Retina (tissue), 1 donor: ENCODE results near the gene PHACTR1.

ENCODE experiments used
- DNase-seq: peaks from one replicate; pipeline ENCODE4 v3.0.0-alpha.2; 2016

Gene PHACTR1

DNA sequence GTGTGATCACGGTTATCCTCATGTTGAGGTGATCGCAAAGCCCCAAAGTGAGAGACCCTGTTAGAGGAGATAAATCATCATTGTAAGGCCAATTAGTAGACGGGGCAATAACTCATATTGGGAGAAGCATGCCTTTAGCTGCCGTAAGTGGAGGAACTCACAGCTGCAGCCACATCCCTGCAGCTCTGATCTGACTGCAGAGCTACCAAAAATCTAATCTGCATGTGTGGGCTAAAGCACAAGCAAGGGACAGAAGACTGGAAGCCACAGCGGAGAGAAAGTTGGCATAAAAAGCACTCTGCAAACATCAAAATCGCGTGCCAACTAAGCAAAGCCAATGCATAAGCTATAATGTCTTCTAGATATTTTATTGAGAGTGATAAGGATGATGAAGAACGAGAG lies 532.0 kb downstream of the PHACTR1 start:
- DNase-seq, result no peak

DNA sequence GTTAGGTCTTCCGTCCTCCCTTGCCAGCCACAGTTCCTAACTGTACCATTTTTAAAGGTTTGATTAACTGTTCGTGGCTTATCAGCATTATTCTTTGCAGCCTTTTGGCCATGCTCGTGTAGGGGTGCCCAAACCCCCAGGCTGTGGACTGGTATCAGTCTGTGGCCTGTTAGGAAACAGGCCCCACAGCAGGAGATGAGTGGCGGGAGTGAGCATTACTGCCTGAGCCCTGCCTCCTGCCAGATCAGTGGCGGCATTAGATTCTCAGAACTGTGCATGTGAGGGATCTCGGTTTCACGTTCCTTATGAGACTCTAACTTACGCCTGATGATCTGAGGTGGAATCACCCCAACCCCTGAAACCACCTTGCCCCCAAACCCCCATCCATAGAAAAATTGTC lies 532.4 kb downstream of the PHACTR1 start:
- DNase-seq, result no peak

GRCh38 chr6:13249817-13250216 lies 533.2 kb downstream of the PHACTR1 start:
- no peak for DNase-seq

GRCh38 chr6:13250703-13251102 lies 534.1 kb downstream of the PHACTR1 start:
- DNase-seq, result no peak

- no peak for DNase-seq
These were observed 534.7 kb downstream of the PHACTR1 start for GRCh38 chr6:13251242-13251641.

DNA sequence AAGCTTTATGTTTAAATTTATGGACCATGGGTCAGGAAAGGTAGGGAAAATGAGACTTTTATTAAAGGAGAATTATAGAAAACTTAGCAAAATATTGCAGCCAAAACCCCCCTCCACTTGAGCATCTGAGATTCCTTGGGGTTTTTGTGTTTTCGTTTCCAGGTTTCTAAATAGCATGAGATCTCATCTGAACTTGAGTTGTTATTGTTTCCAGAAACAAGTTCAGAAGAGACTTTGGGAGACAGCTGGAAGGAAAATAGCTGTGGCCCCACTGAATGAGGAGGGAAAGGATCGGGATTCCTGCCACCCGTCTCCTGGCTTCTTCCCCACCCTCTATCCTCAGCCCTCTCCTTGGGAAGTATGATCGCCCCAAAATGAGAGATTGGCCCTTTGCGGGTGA lies 536.2 kb downstream of the PHACTR1 start:
- no peak for DNase-seq

DNA sequence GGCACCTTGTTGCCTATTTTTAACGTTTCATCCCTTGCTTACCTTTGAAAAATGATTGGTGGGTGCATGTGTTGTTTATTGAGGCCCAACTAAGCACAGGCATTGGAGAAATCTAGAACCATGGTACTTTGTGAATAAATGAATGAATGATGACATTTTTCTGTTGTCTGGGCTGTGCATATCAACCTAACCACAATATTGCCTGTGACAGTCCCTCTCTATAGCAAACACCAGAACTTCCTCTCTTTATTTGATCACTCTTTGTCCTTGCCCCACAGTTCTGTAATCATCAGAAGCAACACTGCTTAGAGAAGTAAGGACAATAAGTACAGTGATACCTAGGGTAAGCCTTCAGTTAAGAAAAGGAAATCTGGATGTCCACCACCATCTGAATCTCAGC lies 536.7 kb downstream of the PHACTR1 start:
- DNase-seq, result no peak

- DNase-seq, result no peak
These were observed 539.9 kb downstream of the PHACTR1 start for GRCh38 chr6:13256266-13257001.

DNA sequence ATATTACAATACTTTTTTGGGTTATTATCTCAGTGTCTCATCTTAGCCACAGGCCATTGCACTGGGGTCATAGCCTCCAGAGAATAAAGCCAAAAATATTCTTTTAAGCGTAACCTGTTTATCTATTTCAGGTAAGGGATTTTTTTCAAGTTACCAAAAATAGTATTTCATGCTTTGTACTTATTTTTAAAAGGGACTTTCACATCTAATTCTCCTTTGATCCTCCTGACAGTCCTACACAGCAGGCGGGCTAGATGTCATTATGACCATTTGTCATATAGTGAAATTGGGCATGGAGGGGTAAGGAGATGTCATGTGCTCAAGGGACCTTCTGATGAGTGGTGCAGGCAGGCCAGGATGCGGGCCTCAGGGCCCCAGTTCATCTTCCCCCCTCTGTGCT lies 542.8 kb downstream of the PHACTR1 start:
- DNase-seq, result peak; percentile 36

DNA sequence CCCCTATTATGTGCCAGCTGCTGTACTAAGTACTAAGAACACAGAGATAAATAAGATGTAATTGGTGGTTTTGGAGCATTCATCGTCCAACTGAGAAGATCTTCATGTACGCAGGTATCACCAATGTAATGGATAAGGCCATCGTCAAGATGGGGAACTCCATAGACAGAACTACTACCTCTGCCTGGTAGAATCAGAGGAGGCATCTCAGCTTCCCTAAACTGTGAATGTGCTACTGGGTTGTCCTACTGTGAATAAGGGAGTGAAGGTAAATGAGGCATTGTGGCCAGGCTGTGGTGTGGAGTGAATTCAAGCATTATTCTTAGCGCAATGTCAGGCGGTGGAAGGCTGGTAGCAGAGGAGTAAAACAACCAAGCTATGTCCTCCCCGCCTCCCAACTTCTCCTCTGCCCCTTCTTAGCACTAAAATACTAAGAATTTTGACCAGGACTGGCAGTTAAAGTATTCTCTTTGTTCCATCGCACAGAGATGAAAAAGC lies 543.6 kb downstream of the PHACTR1 start:
- DNase-seq, result no peak

GRCh38 chr6:13260831-13261230 lies 544.3 kb downstream of the PHACTR1 start:
- no peak for DNase-seq

- no peak for DNase-seq
These were observed 545.0 kb downstream of the PHACTR1 start for GRCh38 chr6:13261464-13261994.

- no peak for DNase-seq
These were observed 546.0 kb downstream of the PHACTR1 start for GRCh38 chr6:13262302-13263230.

GRCh38 chr6:13263669-13264068 lies 547.1 kb downstream of the PHACTR1 start:
- DNase-seq, result no peak

- DNase-seq, result no peak
These were observed 550.6 kb downstream of the PHACTR1 start for GRCh38 chr6:13267142-13267651.

- peak; percentile 48 for DNase-seq
These were observed 552.4 kb downstream of the PHACTR1 start for GRCh38 chr6:13268913-13269518.

GRCh38 chr6:13272131-13273046 lies 555.8 kb downstream of the PHACTR1 start:
- DNase-seq, result no peak

GRCh38 chr6:13273202-13273930 lies 556.8 kb downstream of the PHACTR1 start:
- no peak for DNase-seq

- DNase-seq, result no peak
These were observed 557.6 kb downstream of the PHACTR1 start for GRCh38 chr6:13273931-13274706.
